IMR-90 (cell line): ENCODE results near the gene RNF6. TPM values are rescaled to one million over a fixed set of nuclear protein-coding genes. Genes with fewer than 3 reads are reported as not detected.

ENCODE experiments used
- ATAC-seq: fragments of 200-7000 bp; cut with Tn5 transposase; 2 replicates; pipeline ENCODE4 v1.9.1; 2020; ENCODE audit warnings: low read depth, mild to moderate bottlenecking, moderate library complexity
- BruUV-seq: library from RNA; stranded (reverse); fragments of 400-500 nt; replicated peaks from 2 replicates; lab custom pipeline; 2021; lab: Mats Ljungman, UMichigan
- CTCF ChIA-PET: fragments of 300-600 bp; formaldehyde crosslinking; extraction: SDS; loops from one replicate; lab custom pipeline; 2021; ENCODE audit warnings: antibody characterized with exemption; lab: Yijun Ruan, JAX
- POLR2A ChIA-PET: fragments of 300-600 bp; sonication (Branson Sonifier 250); formaldehyde crosslinking; loops from one replicate; lab custom pipeline; 2022; ENCODE audit warnings: antibody characterized with exemption; ENCODE audit not compliant: unreplicated experiment; lab: Charles Lee
- DNase-seq: peaks from one replicate; pipeline ENCODE4 v3.0.0; 2013
- H2AFZ ChIP-seq: replicated peaks from 2 replicates; pipeline ENCODE3; 2013; ENCODE audit warnings: low read length, mild to moderate bottlenecking; ENCODE audit not compliant: poor library complexity
- H2AK5ac ChIP-seq: 2 replicates; pipeline ENCODE4 v1.6.1; 2013; ENCODE audit warnings: low read depth, low read length, inconsistent platforms
- H2AK9ac ChIP-seq: replicated peaks from 2 replicates; pipeline ENCODE3; 2013; ENCODE audit warnings: mild to moderate bottlenecking, low read depth, low read length, moderate library complexity; ENCODE audit not compliant: poor library complexity
- H2BK120ac ChIP-seq: 2 replicates; pipeline ENCODE4 v1.6.1; 2013; ENCODE audit warnings: low read depth, low read length, inconsistent platforms
- H2BK15ac ChIP-seq: 3 replicates; pipeline ENCODE4 v1.6.1; 2013; ENCODE audit warnings: low read depth, low read length, inconsistent platforms
- H2BK20ac ChIP-seq: 2 replicates; pipeline ENCODE4 v1.6.1; 2013; ENCODE audit warnings: low read depth, mild to moderate bottlenecking, inconsistent platforms, low read length, moderate library complexity
- H2BK5ac ChIP-seq: 2 replicates; pipeline ENCODE4 v1.6.1; 2013; ENCODE audit warnings: mild to moderate bottlenecking, low read depth, low read length, inconsistent platforms; ENCODE audit not compliant: poor library complexity, severe bottlenecking
- H3K14ac ChIP-seq: replicated peaks from 2 replicates; pipeline ENCODE4 v1.6.1; 2013; ENCODE audit warnings: low read depth, low read length, inconsistent platforms
- H3K18ac ChIP-seq: 2 replicates; pipeline ENCODE4 v1.6.1; 2013; ENCODE audit warnings: low read depth, low read length, control low read depth
- H3K23ac ChIP-seq: 2 replicates; pipeline ENCODE4 v1.6.1; 2013; ENCODE audit warnings: low read depth, low read length, inconsistent platforms
- H3K27ac ChIP-seq: 2 replicates; pipeline ENCODE4 v1.5.1; 2013; ENCODE audit warnings: mild to moderate bottlenecking, control low read depth, low read length; ENCODE audit not compliant: insufficient read depth
- H3K27me3 ChIP-seq: 2 replicates; pipeline ENCODE4 v1.6.1; 2013; ENCODE audit warnings: low read length; ENCODE audit not compliant: control insufficient read depth, insufficient read depth
- H3K36me3 ChIP-seq: 2 replicates; pipeline ENCODE4 v1.6.1; 2013; ENCODE audit warnings: low read length, mixed read lengths; ENCODE audit not compliant: control insufficient read depth, insufficient read depth
- H3K4ac ChIP-seq: 2 replicates; pipeline ENCODE4 v1.6.1; 2013; ENCODE audit warnings: low read depth, low read length, inconsistent platforms
- H3K4me1 ChIP-seq: 2 replicates; pipeline ENCODE4 v1.6.1; 2013; ENCODE audit warnings: low read length, mixed read lengths; ENCODE audit not compliant: control insufficient read depth, insufficient read depth
- H3K4me2 ChIP-seq: 2 replicates; pipeline ENCODE4 v1.6.1; 2013; ENCODE audit warnings: low read depth, mild to moderate bottlenecking, control low read depth, low read length, moderate library complexity
- H3K4me3 ChIP-seq: 2 replicates; pipeline ENCODE4 v1.5.1; 2013; ENCODE audit warnings: low read depth, mild to moderate bottlenecking, control low read depth, low read length, moderate library complexity; ENCODE audit not compliant: insufficient read depth
- H3K56ac ChIP-seq: 2 replicates; pipeline ENCODE4 v1.6.1; 2013; ENCODE audit warnings: low read length, inconsistent platforms; ENCODE audit not compliant: insufficient read depth; ENCODE audit errors: extremely low read depth
- H3K79me1 ChIP-seq, 2 experiments: 2 replicates each; pipeline ENCODE4 v1.6.1; 2013; ENCODE audit warnings: low read length in 2 of 2, inconsistent platforms in 1 of 2, low read depth in 1 of 2
- H3K9ac ChIP-seq: 2 replicates; pipeline ENCODE4 v1.6.1; 2013; ENCODE audit warnings: low read depth, low read length, control low read depth
- H3K9me1 ChIP-seq: 2 replicates; pipeline ENCODE4 v1.6.1; 2013; ENCODE audit warnings: low read length, inconsistent platforms; ENCODE audit not compliant: insufficient read depth
- H3K9me3 ChIP-seq: 2 replicates; pipeline ENCODE4 v1.6.1; 2013; ENCODE audit warnings: low read length; ENCODE audit not compliant: control insufficient read depth, insufficient read depth
- H4K20me1 ChIP-seq: 2 replicates; pipeline ENCODE4 v1.6.1; 2013; ENCODE audit warnings: low read length, inconsistent platforms; ENCODE audit not compliant: insufficient read depth
- H4K5ac ChIP-seq: 2 replicates; pipeline ENCODE4 v1.6.1; 2013; ENCODE audit warnings: mild to moderate bottlenecking, low read depth, low read length, control low read depth
- H4K8ac ChIP-seq, 2 experiments: 2 replicates each; pipeline ENCODE4 v1.6.1; 2013; ENCODE audit warnings: low read depth in 2 of 2, low read length in 2 of 2, control low read depth in 1 of 2, inconsistent platforms in 1 of 2
- H4K91ac ChIP-seq: 2 replicates; pipeline ENCODE4 v1.6.1; 2013; ENCODE audit warnings: low read depth, low read length, inconsistent platforms; ENCODE audit not compliant: insufficient read depth
- BHLHE40 ChIP-seq: fragments of 150-350 bp; IDR thresholded peaks from 2 replicates; pipeline ENCODE4 v1.6.1; 2016; ENCODE audit warnings: mild to moderate bottlenecking, low read depth, low read length
- CEBPB ChIP-seq: IDR thresholded peaks from 2 replicates; pipeline ENCODE4 v1.6.1; 2012; ENCODE audit warnings: low read depth, low read length, improper control_type of control experiment
- CTCF ChIP-seq: conservative IDR thresholded peaks from 2 replicates; pipeline ENCODE4 v1.5.1; 2012; ENCODE audit warnings: mild to moderate bottlenecking, low read depth, low read length, improper control_type of control experiment
- FOS ChIP-seq: fragments of 150-350 bp; IDR thresholded peaks from 2 replicates; pipeline ENCODE4 v1.6.1; 2016; ENCODE audit warnings: low read depth, low read length
- MAZ ChIP-seq: IDR thresholded peaks from 2 replicates; pipeline ENCODE4 v1.6.1; 2012; ENCODE audit warnings: low read depth, mild to moderate bottlenecking, low read length, improper control_type of control experiment, moderate library complexity, borderline replicate concordance
- MXI1 ChIP-seq: IDR thresholded peaks from 2 replicates; pipeline ENCODE4 v1.6.1; 2012; ENCODE audit warnings: low read depth, mild to moderate bottlenecking, low read length, moderate library complexity, borderline replicate concordance
- NFE2L2 ChIP-seq: fragments of 150-350 bp; IDR thresholded peaks from 2 replicates; pipeline ENCODE4 v1.6.1; 2016; ENCODE audit warnings: low read depth, mild to moderate bottlenecking, low read length
- RAD21 ChIP-seq: IDR thresholded peaks from 2 replicates; pipeline ENCODE4 v1.6.1; 2012; ENCODE audit warnings: low read length, improper control_type of control experiment
- RFX5 ChIP-seq: IDR thresholded peaks from 2 replicates; pipeline ENCODE4 v1.8.0; 2012; ENCODE audit warnings: low read depth, mild to moderate bottlenecking, low read length, moderate library complexity
- SMC3 ChIP-seq: fragments of 150-350 bp; IDR thresholded peaks from 2 replicates; pipeline ENCODE4 v1.6.1; 2016; ENCODE audit warnings: low read depth, mild to moderate bottlenecking, antibody characterized with exemption, low read length, moderate library complexity
- USF2 ChIP-seq: fragments of 150-350 bp; IDR thresholded peaks from 2 replicates; pipeline ENCODE4 v1.6.1; 2017; ENCODE audit warnings: mild to moderate bottlenecking, antibody characterized with exemption, low read length, low read depth
- WGBS, 2 experiments: methylation state at CpG; one replicate each; pipeline versions ENCODE4 v1.1.5 to v1.1.7; 2013; ENCODE audit warnings: missing lambda C conversion rate in 2 of 2; ENCODE audit not compliant: insufficient read length in 1 of 2; ENCODE audit errors: extremely low coverage in 2 of 2; 5-methylcytosine and 5-hydroxymethylcytosine counted together
- dilution Hi-C: fragments of 300-500 bp; cut with HindIII; formaldehyde crosslinking; loops from one replicate; pipeline ENCODE4 v1.14.3; 2018; ENCODE audit warnings: low sequenced_read_pairs; ENCODE audit not compliant: unreplicated experiment
- in situ Hi-C: fragments of 300-500 bp; cut with MboI; formaldehyde crosslinking; loops from 3 replicates; pipeline ENCODE4 v1.14.3; 2019; ENCODE audit warnings: low sequenced_read_pairs, inconsistent platforms, mixed read lengths
- intact Hi-C: fragments of 100-400 bp; cut with micrococcal nuclease; formaldehyde crosslinking; loops from 2 replicates; pipeline ENCODE4 v1.10.0; 2022
- polyA plus RNA-seq, 3 experiments: library from polyadenylated mRNA; depleted of rRNA; stranded (reverse); fragments of >200 nt; gene quantifications; 2 replicates each; pipeline ENCODE4 v1.2.3, GENCODE V29; 2012; ENCODE audit warnings: low replicate concordance in 1 of 3
- total RNA-seq: library from RNA; depleted of rRNA; stranded (reverse); fragments of >200 nt; gene quantifications from 2 replicates; pipeline ENCODE4 v1.2.3, GENCODE V29; 2012

Gene RNF6
- total and polyA plus RNA-seq, 2 of the 4 experiments (the other 2 are of a cell fraction): 22.9 to 33.3 TPM

- Histone ChIP-seq H2BK20ac (no peak overlapping the region), H4K5ac (no peak overlapping the region), H3K27ac (no peak overlapping the region), H3K79me1 (no peaks in the 10 kb centered on the region), H3K56ac (no peak overlapping the region), H3K18ac (no peak overlapping the region), H3K4me1 (no peaks in the 10 kb centered on the region), H3K36me3 (no peaks in the 10 kb centered on the region), H3K23ac (no peak overlapping the region), H4K8ac (no peak overlapping the region), H4K20me1 (no peaks in the 10 kb centered on the region), H3K4ac (no peak overlapping the region), H3K9me1 (no peaks in the 10 kb centered on the region), H2AK5ac (no peak overlapping the region), H3K4me2 (no peak overlapping the region), H2BK5ac (no peak overlapping the region), H3K4me3 (no peak overlapping the region), H3K9me3 (no peaks in the 10 kb centered on the region), H4K91ac (no peak overlapping the region), H2AFZ (no peak overlapping the region), H3K27me3 (peaks cover 9% of the 10 kb centered on the region), H2BK15ac (no peak overlapping the region), H3K9ac (no peak overlapping the region), H3K14ac (no peak overlapping the region), H2BK120ac (no peak overlapping the region), H2AK9ac (no peak overlapping the region)
- in situ Hi-C loops (loop anchor here (25.0 kb wide), 1 partner anchor 708 kb away; no protein-coding TSS in a partner anchor), dilution Hi-C loops (no loop called here), intact Hi-C loops (no loop called here)
- no TSS peak for BruUV-seq
- ChIA-PET CTCF (no interaction called here), POLR2A (no interaction called here)
- DNase-seq: no peak
- TF ChIP-seq FOS (no peak), USF2 (no peak), MAZ (no peak), CEBPB (no peak), SMC3 (no peak), BHLHE40 (no peak), MXI1 (no peak), NFE2L2 (no peak), CTCF (no peak), RFX5 (no peak), RAD21 (no peak)
- no CpG with 5 or more reads among the region's 2 CpGs for WGBS, 2 experiments
- no peak for ATAC-seq
Observed at GRCh38 chr13:26179344-26179743, 42.8 kb downstream of the RNF6 start.
